Heart left ventricle (tissue), 16 donors: ENCODE measurements around the gene OTOA. TPM values are rescaled to one million over a fixed set of nuclear protein-coding genes. Genes with fewer than 3 reads are reported as not detected.

Experiments used
- ATAC-seq, 4 donors: fragments of 200-7000 bp; cut with Tn5 transposase; one replicate each; pipeline ENCODE4 v1.9.1; 2020 to 2022; ENCODE audit warnings: moderate library complexity in 4 of 4, mild to moderate bottlenecking in 3 of 4, moderate number of reproducible peaks in 1 of 4
- DNase-seq, 5 donors: peaks; one replicate each; pipeline ENCODE4 v3.0.0-alpha.2; 2020
- H3K27ac ChIP-seq, 12 donors: fragments of 200-600 bp; sonication (generic) in 4 of 12; one replicate each; pipeline versions ENCODE4 v1.5.0 to v1.8.0; 2016 to 2022; ENCODE audit warnings: mild to moderate bottlenecking in 2 of 12
- H3K27me3 ChIP-seq, 9 donors: fragments of 200-600 bp; sonication (generic) in 2 of 9; one replicate each; pipeline versions ENCODE4 v1.5.1 to v1.8.0; 2016 to 2022; ENCODE audit warnings: mild to moderate bottlenecking in 3 of 9
- H3K36me3 ChIP-seq, 9 donors: fragments of 200-600 bp; sonication (generic) in 2 of 9; one replicate each; pipeline versions ENCODE4 v1.5.0 to v1.8.0; 2018 to 2022; ENCODE audit warnings: mild to moderate bottlenecking in 2 of 9
- H3K4me1 ChIP-seq, 12 donors: fragments of 200-600 bp; sonication (generic) in 4 of 12; one replicate each; pipeline versions ENCODE4 v1.5.0 to v1.8.0; 2016 to 2022; ENCODE audit warnings: mild to moderate bottlenecking in 3 of 12
- H3K4me3 ChIP-seq, 12 donors: fragments of 200-600 bp; sonication (generic) in 4 of 12; one replicate each; pipeline versions ENCODE4 v1.5.0 to v1.8.0; 2017 to 2022; ENCODE audit warnings: mild to moderate bottlenecking in 9 of 12, moderate library complexity in 4 of 12
- H3K9me3 ChIP-seq, 12 donors: fragments of 200-600 bp; sonication (generic) in 4 of 12; one replicate each; pipeline versions ENCODE4 v1.5.0 to v1.8.0; 2016 to 2022; ENCODE audit warnings: mild to moderate bottlenecking in 1 of 12
- CTCF ChIP-seq, 12 donors: fragments of 200-600 bp; sonication (generic) in 4 of 12; IDR thresholded peaks; one replicate each; pipeline versions ENCODE4 v1.5.0 to v1.8.0; 2018 to 2022; ENCODE audit warnings: antibody characterized with exemption in 12 of 12, mild to moderate bottlenecking in 5 of 12
- POLR2A ChIP-seq, 2 donors: fragments of 450-650 bp; IDR thresholded peaks; one replicate each; pipeline ENCODE4 v1.6.1; 2017; ENCODE audit warnings: antibody characterized with exemption in 2 of 2, mild to moderate bottlenecking in 2 of 2, moderate library complexity in 2 of 2
- WGBS, 4 donors: extraction: QIAGEN DNeasy Blood & Tissue Kit in 2 of 4; methylation state at CpG; one replicate each; pipeline versions ENCODE4 v1.1.5 to v1.1.7; 2013 to 2018; 5-methylcytosine and 5-hydroxymethylcytosine counted together
- intact Hi-C, 10 donors: fragments of 100-400 bp; cut with DNase I; formaldehyde crosslinking; loops; one replicate each; pipeline versions ENCODE4 v1.11.1 to v1.14.2; 2022
- polyA plus RNA-seq, 2 donors: library from polyadenylated mRNA; stranded (reverse); fragments of 200-250 nt; gene quantifications; one replicate each; pipeline ENCODE4 v1.2.3, GENCODE V29; 2013
- total RNA-seq, 9 donors: library from RNA; depleted of rRNA in 2 of 9; stranded (reverse); fragments of >200 nt in 2 of 9; fragmentation: NEBNext Ultra II Directional in 3 of 9; extraction: Animal tissue kit (Norgen Biotek cat#: 25700) in 3 of 9; gene quantifications; one replicate each; pipeline versions ENCODE4 v1.1.0 to v1.2.4, GENCODE V29; 2016 to 2023
- donor health status: ischemic (EF 13 %, LVEDD 7.1; RV severe dilation, severe dysfunction).
- donor health status: healthy with polysubstance abuse.
- donor health status: DM: no; HTN: yes; CAD: no.
- donor health status: DM: no; HTN: no; CAD: no.
- donor health status: ischemic (EF 25% LVEDD 6.9; RV normal size, moderate dysfunction).
- donor health status: ischemic (EF 25% LVEDD 5.7; RV mildly dilated, moderate dysfunction).
- donor health status: healthy.
- donor health status: DM: yes; HTN: yes; CAD: no.
- donor health status: ischemic (EF 35%, LVEDD 5.7; RV mildly dilated, moderate dysfunction).
- donor health status: nonischemic (EF 11% LVEDD 7.7; RV severe dilation, severe dysfunction).
- donor health status: DM: yes; HTN: yes; CAD: no.
- donor health status: PGD.
- donor health status: ischemic (EF 29% LVEDD 5.4; RV normal size, mild dysfunction).
- donor health status: nonischemic (EF 23%, LVEDD 6.1; RV moderate dilation, normal function).

Gene OTOA
- total and polyA plus RNA-seq, 11 donors = 0.03 to 0.41 (median 0.27) TPM; not detected in 7

GRCh38 chr16:21619765-21620425, 43.9 kb upstream of the OTOA start:
- 84 to 88% (median 85%) methylated on average over 4 of the region's 4 CpGs for WGBS, 4 donors
- no peak for ATAC-seq

GRCh38 chr16:21620592-21620991, 43.2 kb upstream of the OTOA start:
- no peak for ATAC-seq
- intact Hi-C loops = no loop called here

More at GRCh38 chr16:21619765-21620425, 43.9 kb upstream of the OTOA start:
- peaks cover 0 to 46% (median 22%) of the 10 kb centered on the region in 9 donors for H3K36me3 ChIP-seq
- H3K4me1 ChIP-seq = peaks cover 0 to 33% (median 0%) of the 10 kb centered on the region in 12 donors
- no peaks in the 10 kb centered on the region for H3K9me3 ChIP-seq
- TF ChIP-seq POLR2A (IDR thresholded peaks at IDR 0.05) (no peak), CTCF (IDR thresholded peaks at IDR 0.05) (no peak)
- H3K27me3 ChIP-seq = no peaks in the 10 kb centered on the region
- no peak overlapping the region for H3K4me3 ChIP-seq
- intact Hi-C loops = no loop called here
- no peak overlapping the region for H3K27ac ChIP-seq
- DNase-seq = no peak

GRCh38 chr16:21622545-21622944, 41.2 kb upstream of the OTOA start:
- DNase-seq (no peak), ATAC-seq (no peak)
- intact Hi-C loops = no loop called here
- H3K9me3 ChIP-seq = no peaks in the 10 kb centered on the region
- peaks cover 0 to 44% (median 6%) of the 10 kb centered on the region in 12 donors for H3K4me1 ChIP-seq
- no peak overlapping the region for H3K27ac ChIP-seq
- TF ChIP-seq POLR2A (IDR thresholded peaks at IDR 0.05) (no peak), CTCF (IDR thresholded peaks at IDR 0.05) (no peak)
- WGBS, 4 donors = 98 to 100% (median 99%) methylated on average over 1 of the region's 1 CpG
- peaks cover 0 to 61% (median 39%) of the 10 kb centered on the region in 9 donors for H3K36me3 ChIP-seq
- H3K4me3 ChIP-seq = no peak overlapping the region
- no peaks in the 10 kb centered on the region for H3K27me3 ChIP-seq

More at GRCh38 chr16:21620592-21620991, 43.2 kb upstream of the OTOA start:
- Histone ChIP-seq H3K9me3 (no peaks in the 10 kb centered on the region), H3K36me3 (peaks cover 0 to 51% (median 26%) of the 10 kb centered on the region in 9 donors), H3K27ac (no peak overlapping the region), H3K27me3 (no peaks in the 10 kb centered on the region), H3K4me3 (no peak overlapping the region), H3K4me1 (peaks cover 0 to 34% (median 0%) of the 10 kb centered on the region in 12 donors)
- no peak for TF ChIP-seq CTCF (IDR thresholded peaks at IDR 0.05)
- no peak for TF ChIP-seq POLR2A (IDR thresholded peaks at IDR 0.05)
- no peak for DNase-seq

- H3K4me1 ChIP-seq = peaks cover 0 to 31% (median 6%) of the 10 kb centered on the region in 12 donors
- DNase-seq = no peak
- H3K9me3 ChIP-seq = no peaks in the 10 kb centered on the region
- TF ChIP-seq CTCF (IDR thresholded peaks at IDR 0.05) (no peak), POLR2A (IDR thresholded peaks at IDR 0.05) (no peak)
- no peaks in the 10 kb centered on the region for H3K27me3 ChIP-seq
- no peak overlapping the region for H3K27ac ChIP-seq
- no peak overlapping the region for H3K4me3 ChIP-seq
- H3K36me3 ChIP-seq = peaks cover 0 to 57% (median 39%) of the 10 kb centered on the region in 9 donors
- 60 to 89% (median 73%) methylated on average over 1 of the region's 1 CpG for WGBS, 4 donors
- ATAC-seq = no peak
- intact Hi-C loops = no loop called here
Measured at GRCh38 chr16:21625026-21625425, 38.7 kb upstream of the OTOA start.
